SH-SY5Y (cell line): Measurements from ENCODE around the gene CORIN.

ENCODE experiments used
- GATA2 ChIP-seq: IDR thresholded peaks from 2 replicates; pipeline ENCODE4 v1.6.1; 2011; ENCODE audit warnings: mild to moderate bottlenecking, low read depth, low read length
- GATA3 ChIP-seq: IDR thresholded peaks from 2 replicates; pipeline ENCODE4 v1.6.1; 2011; ENCODE audit warnings: low read depth, mild to moderate bottlenecking, low read length, moderate library complexity

- no peak for TF ChIP-seq GATA2
- TF ChIP-seq GATA3, result no peak
These were observed 88.8 kb downstream of the CORIN start for GRCh38 chr4:47749060-47749459.
